Measurements from ENCODE around the gene KCNQ5.

KCNQ5 gene

DNA sequence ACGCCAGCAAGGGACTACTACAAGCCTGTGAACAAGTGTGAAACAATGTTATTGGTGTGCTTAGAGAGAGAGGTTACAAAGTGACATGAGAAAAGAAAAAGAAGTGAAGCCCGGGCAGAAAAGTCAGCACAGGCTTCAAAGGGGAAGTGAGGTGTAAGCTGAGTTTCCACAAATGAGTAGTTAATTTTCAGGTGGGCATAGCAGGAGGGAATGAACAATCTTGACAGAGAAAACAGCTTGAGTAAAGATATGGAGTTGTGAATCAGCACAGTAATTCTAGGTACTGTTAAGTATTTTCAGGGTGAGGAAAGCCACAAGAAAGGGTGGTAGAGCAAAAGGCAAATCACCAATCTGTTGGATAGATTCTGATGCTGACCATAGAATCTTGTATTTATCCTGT, 4.3 kb downstream of the KCNQ5 start:
- Mint-ChIP-seq H3K27me3 (no peaks in the 10 kb centered on the region), H3K27ac (peak overlapping the region; percentile 79), H3K4me3 (peak overlapping the region; percentile 52), H3K36me3 (ENCODE audit: low read depth) (peaks cover 44% of the 10 kb centered on the region), H3K4me1 (ENCODE audit: low read depth) (peaks cover 50% of the 10 kb centered on the region), H3K9me3 (peaks cover 5% of the 10 kb centered on the region)

DNA sequence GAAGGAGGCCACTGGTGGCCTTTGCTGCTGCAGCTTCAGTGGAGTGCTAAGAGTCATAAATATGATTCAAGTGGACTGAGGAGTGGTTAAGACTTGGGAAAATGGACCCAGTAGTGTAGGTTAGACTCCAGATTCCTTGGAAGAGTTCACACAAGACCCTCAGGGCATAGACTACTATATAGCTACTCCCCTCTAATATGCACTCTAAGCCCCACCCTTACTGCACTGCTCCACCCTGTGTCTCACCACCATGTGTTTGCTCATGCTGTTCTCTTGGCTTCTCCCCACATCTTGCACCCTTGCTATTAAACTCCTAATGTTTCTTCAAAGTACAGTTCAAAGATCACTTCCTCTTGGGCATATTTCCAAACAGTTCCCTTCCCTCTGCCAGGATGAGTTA, 5.7 kb downstream of the KCNQ5 start:
- peaks cover 53% of the 10 kb centered on the region for H3K36me3 Mint-ChIP-seq (ENCODE audit: low read depth)
- H3K4me3 Mint-ChIP-seq, result no peak overlapping the region
- peaks cover 7% of the 10 kb centered on the region for H3K9me3 Mint-ChIP-seq
- no peak overlapping the region for H3K27ac Mint-ChIP-seq
- H3K4me1 Mint-ChIP-seq (ENCODE audit: low read depth), result peaks cover 47% of the 10 kb centered on the region
- no peaks in the 10 kb centered on the region for H3K27me3 Mint-ChIP-seq

DNA sequence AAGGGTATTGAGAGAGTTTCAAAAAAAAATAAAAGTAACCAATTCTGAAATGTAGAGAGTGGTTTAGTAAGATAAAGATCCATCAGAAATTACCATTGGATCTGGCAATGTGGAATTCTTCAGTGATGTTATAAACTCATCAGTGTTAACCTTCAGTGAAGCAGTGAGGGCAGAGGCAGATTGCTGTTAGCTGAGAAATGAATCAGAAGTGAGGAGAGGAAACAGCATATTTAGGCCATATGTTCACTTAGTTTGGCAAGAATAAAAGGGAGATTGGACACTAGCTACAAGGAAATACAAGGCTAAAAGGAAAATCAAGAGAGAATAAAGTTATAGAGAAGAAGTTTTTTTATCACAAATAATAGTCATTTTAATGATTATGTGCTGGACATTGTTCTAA, 9.6 kb downstream of the KCNQ5 start:
- peaks cover 9% of the 10 kb centered on the region for H3K9me3 Mint-ChIP-seq

DNA sequence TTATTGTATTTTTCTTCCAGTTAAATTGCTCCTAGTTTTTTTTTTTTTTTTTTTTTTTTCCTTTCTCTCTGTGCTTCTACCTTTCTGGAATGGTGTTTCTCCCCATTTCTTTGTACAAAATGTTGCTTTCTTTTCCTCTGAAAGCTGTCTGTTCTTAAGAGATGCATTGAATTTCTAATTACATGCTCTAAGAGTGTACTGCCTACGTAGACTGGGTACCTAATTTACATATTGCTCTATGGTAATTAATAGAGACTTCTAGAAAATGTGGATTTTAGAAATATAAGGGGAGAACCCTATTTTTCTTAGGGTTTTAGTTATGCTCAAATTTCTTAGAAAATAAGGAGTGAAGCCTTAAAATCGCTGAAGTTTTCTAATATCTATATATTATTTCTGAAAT, 13.8 kb downstream of the KCNQ5 start:
- Mint-ChIP-seq H3K9me3 (peaks cover 9% of the 10 kb centered on the region), H3K4me1 (ENCODE audit: low read depth) (peaks cover 30% of the 10 kb centered on the region), H3K27me3 (no peaks in the 10 kb centered on the region)

More for the DNA sequence above, 9.6 kb downstream of the KCNQ5 start:
- Mint-ChIP-seq H3K27ac (no peak overlapping the region), H3K4me1 (ENCODE audit: low read depth) (peaks cover 36% of the 10 kb centered on the region), H3K4me3 (no peak overlapping the region), H3K27me3 (no peaks in the 10 kb centered on the region), H3K36me3 (ENCODE audit: low read depth) (peaks cover 50% of the 10 kb centered on the region)

DNA sequence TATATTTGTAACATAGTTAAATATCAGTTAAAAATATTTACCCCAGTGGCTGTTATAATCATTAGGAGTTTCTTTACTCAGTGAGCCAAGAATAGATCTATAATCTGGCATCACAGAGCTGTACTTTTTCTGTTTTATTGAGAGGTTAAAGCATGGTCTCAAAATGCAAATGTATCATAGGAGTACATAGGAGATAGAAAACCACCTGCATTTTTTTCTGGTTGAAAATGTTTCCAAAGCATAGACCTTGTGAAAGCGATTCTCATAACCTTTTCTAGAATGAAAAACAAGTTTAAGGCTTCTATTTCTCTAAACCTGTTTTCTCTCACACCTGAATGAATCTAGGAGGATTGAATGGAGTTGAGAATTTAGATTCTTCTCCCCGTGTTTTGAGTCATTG, 14.4 kb downstream of the KCNQ5 start:
- H3K36me3 Mint-ChIP-seq (ENCODE audit: low read depth), result peaks cover 24% of the 10 kb centered on the region
- H3K4me1 Mint-ChIP-seq (ENCODE audit: low read depth), result peaks cover 30% of the 10 kb centered on the region
- no peak overlapping the region for H3K4me3 Mint-ChIP-seq
- H3K27ac Mint-ChIP-seq, result no peak overlapping the region
- peaks cover 4% of the 10 kb centered on the region for H3K9me3 Mint-ChIP-seq
- no peaks in the 10 kb centered on the region for H3K27me3 Mint-ChIP-seq

More for the DNA sequence above, 13.8 kb downstream of the KCNQ5 start:
- H3K27ac Mint-ChIP-seq, result no peak overlapping the region
- no peak overlapping the region for H3K4me3 Mint-ChIP-seq
- peaks cover 30% of the 10 kb centered on the region for H3K36me3 Mint-ChIP-seq (ENCODE audit: low read depth)

DNA sequence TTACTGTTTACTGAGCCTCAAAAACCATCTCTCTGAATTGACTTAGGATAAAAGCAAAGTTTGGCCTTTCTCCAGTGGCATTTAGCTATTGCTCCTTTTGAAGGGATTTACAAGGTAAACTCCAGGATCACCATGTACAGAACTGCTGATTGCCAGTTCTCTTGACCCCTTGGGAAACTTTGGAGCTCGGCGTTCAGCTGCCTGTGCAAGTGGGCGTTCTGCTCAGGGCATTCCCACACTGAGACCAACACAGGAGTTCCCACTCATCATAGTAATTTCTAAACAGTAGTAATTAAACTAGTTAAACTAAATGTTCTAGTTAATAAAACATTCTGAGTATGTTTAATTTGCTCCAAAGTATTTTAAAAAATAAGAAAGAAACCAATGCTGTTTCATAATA, 14.9 kb downstream of the KCNQ5 start:
- Mint-ChIP-seq H3K27me3 (no peaks in the 10 kb centered on the region), H3K4me3 (no peak overlapping the region), H3K27ac (no peak overlapping the region), H3K36me3 (ENCODE audit: low read depth) (peaks cover 19% of the 10 kb centered on the region), H3K4me1 (ENCODE audit: low read depth) (peaks cover 31% of the 10 kb centered on the region), H3K9me3 (peaks cover 4% of the 10 kb centered on the region)

DNA sequence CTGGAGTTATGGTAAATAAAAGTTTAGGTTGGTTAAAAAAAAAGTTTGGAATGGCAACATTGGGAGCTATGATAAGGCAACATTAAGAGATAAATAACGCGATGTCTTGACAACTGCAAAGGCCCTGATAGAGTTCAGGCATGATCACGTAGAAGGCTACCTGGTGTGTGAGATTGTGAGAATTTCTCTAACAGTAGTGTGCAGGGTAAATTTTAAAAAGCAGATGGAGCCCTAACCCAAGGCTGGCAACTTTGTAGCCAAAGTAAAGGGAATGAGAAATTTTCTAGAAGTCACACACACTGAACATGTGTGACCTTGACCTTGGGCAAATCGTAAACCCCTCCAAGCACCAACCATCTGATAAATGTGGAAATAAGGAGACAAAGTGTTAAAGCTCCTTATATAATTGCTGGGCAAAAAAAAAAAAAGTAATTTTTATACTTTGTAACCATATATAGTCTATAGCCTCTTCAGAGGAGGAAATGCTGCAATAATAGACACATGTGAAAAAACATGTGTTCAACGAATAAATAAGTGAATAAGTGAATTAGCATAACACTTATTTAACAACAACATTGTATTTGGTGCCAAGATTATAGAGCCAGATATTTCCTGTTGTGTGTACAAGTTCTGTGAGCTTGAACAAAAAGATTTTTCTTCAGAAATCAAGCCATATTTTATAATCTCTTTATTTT, 18.2 kb downstream of the KCNQ5 start:
- Mint-ChIP-seq H3K36me3 (ENCODE audit: low read depth) (peaks cover 6% of the 10 kb centered on the region), H3K27ac (no peak overlapping the region), H3K4me3 (no peak overlapping the region), H3K9me3 (no peaks in the 10 kb centered on the region), H3K4me1 (ENCODE audit: low read depth) (peaks cover 31% of the 10 kb centered on the region), H3K27me3 (no peaks in the 10 kb centered on the region)

DNA sequence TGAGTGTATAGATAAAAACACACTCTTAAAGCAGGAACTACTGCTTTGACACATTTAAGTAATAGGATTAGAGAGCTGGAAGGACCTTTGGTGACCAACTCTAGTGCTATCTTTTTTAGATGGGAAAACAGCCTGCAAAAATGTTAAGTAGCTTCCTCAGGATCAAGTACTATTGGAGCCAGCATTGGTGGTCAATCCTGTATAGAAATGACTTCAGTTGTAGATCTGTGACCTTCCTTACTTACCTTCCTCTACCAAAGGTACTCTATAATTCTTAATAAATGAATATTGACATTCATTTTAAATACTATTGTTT, 18.7 kb downstream of the KCNQ5 start:
- Mint-ChIP-seq H3K4me1 (ENCODE audit: low read depth) (peaks cover 28% of the 10 kb centered on the region), H3K9me3 (no peaks in the 10 kb centered on the region), H3K27me3 (no peaks in the 10 kb centered on the region), H3K27ac (no peak overlapping the region), H3K4me3 (no peak overlapping the region), H3K36me3 (ENCODE audit: low read depth) (peaks cover 8% of the 10 kb centered on the region)

DNA sequence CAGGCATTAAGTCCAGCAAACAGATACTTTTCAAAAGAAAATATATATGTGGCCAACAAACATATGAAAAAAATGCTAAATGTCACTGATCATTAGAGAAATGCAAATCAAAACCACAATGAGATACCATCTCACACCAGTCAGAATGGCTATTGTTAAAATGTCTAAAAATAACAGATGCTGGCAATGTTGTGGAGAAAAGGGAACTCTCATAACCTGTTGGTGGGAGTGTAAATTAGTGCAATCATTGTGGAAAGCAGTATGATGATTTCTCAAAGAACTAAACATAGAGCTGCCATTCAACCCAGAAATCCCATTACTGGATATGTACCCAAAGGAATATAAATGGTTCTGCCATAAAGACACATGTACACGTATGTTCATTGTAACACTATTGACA, 20.6 kb downstream of the KCNQ5 start:
- H3K9me3 Mint-ChIP-seq, result peaks cover 3% of the 10 kb centered on the region
- H3K27ac Mint-ChIP-seq, result no peak overlapping the region
- peaks cover 22% of the 10 kb centered on the region for H3K36me3 Mint-ChIP-seq (ENCODE audit: low read depth)
- H3K27me3 Mint-ChIP-seq, result no peaks in the 10 kb centered on the region
- no peak overlapping the region for H3K4me3 Mint-ChIP-seq
- H3K4me1 Mint-ChIP-seq (ENCODE audit: low read depth), result peaks cover 15% of the 10 kb centered on the region

DNA sequence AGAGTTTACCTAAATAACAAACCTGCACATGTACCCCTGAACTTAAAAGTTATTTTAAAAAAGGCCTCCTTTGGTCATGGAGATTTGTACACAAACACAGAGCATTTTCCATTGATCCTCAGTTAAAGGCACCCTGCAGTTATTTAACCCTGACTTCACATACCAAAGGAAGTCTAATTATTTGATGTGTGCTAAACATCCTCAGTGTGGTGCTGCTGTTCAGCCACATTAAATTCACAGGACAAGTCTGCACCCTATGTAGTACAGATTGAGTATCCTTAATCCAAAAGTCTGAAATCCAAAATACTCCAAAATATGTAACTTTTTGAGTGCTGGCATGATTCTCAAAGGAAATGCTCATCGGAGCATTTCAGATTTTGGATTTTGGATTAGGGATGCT, 21.4 kb downstream of the KCNQ5 start:
- Mint-ChIP-seq H3K4me3 (no peak overlapping the region), H3K27ac (no peak overlapping the region), H3K27me3 (no peaks in the 10 kb centered on the region), H3K4me1 (ENCODE audit: low read depth) (peaks cover 19% of the 10 kb centered on the region), H3K36me3 (ENCODE audit: low read depth) (peaks cover 27% of the 10 kb centered on the region), H3K9me3 (peaks cover 3% of the 10 kb centered on the region)

DNA sequence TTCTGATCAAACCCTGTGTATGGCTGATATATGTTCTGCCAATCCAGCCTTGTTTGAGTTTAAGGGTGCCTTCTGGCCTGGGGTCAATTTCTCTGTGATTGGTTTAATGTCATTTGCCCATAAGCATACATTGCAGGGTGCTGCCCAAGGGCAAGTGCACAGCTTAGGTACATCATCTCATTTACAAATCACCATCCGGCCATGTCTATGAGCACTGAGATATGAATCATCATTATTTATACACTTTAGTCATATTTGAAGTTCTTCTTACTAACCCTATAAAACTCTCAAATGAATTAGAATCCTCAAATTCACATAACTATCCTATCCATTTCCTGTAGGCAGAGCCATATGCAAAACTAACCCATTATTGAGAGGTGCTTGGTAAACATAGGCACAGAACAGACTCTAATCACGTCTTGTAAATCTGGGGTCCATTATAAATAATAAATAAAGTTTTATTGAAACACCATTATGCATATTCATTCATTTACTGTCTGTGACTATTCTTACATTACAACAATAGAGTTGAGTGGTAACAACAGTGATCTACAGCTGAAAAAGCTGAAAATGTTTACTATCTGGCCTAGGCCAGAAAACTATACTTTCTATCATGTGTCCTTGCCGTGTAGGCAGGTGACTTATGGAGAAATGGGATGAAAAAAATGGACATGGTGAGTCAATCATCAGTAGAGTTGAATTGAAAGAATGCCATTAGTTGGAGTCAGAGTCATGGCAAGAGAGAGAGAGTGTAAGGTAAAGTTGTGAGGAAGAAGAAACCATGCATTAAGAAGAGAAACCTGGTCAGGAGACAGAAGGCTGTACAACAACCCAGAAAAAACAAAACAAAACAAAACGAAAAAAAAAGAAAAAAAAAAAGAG, 25.0 kb downstream of the KCNQ5 start:
- Mint-ChIP-seq H3K27ac (peak overlapping the region; percentile 27), H3K27me3 (no peaks in the 10 kb centered on the region), H3K36me3 (ENCODE audit: low read depth) (peaks cover 29% of the 10 kb centered on the region), H3K4me1 (ENCODE audit: low read depth) (peaks cover 47% of the 10 kb centered on the region), H3K9me3 (peaks cover 3% of the 10 kb centered on the region), H3K4me3 (no peak overlapping the region)

DNA sequence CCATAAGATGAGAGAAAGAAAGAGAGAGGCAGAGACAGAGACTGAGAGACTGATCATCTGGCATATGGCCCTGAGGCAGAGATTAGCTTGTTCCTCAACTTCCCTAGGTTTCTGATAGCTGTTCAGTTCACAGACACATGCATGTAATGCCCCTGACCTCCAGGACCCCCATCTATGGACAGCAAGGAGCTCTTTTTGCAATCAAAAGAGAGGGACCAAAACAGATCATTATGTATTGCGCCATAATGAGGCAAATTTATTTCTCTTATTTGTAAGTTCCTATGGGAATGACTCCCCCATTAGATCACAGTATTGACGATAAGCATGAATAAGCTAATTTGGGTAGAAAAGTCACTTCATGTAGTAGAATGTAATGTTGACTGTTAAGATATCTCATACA, 25.6 kb downstream of the KCNQ5 start:
- H3K4me3 Mint-ChIP-seq, result no peak overlapping the region
- H3K27me3 Mint-ChIP-seq, result no peaks in the 10 kb centered on the region
- H3K4me1 Mint-ChIP-seq (ENCODE audit: low read depth), result peaks cover 50% of the 10 kb centered on the region
- peaks cover 35% of the 10 kb centered on the region for H3K36me3 Mint-ChIP-seq (ENCODE audit: low read depth)
- no peak overlapping the region for H3K27ac Mint-ChIP-seq
- H3K9me3 Mint-ChIP-seq, result peaks cover 3% of the 10 kb centered on the region

DNA sequence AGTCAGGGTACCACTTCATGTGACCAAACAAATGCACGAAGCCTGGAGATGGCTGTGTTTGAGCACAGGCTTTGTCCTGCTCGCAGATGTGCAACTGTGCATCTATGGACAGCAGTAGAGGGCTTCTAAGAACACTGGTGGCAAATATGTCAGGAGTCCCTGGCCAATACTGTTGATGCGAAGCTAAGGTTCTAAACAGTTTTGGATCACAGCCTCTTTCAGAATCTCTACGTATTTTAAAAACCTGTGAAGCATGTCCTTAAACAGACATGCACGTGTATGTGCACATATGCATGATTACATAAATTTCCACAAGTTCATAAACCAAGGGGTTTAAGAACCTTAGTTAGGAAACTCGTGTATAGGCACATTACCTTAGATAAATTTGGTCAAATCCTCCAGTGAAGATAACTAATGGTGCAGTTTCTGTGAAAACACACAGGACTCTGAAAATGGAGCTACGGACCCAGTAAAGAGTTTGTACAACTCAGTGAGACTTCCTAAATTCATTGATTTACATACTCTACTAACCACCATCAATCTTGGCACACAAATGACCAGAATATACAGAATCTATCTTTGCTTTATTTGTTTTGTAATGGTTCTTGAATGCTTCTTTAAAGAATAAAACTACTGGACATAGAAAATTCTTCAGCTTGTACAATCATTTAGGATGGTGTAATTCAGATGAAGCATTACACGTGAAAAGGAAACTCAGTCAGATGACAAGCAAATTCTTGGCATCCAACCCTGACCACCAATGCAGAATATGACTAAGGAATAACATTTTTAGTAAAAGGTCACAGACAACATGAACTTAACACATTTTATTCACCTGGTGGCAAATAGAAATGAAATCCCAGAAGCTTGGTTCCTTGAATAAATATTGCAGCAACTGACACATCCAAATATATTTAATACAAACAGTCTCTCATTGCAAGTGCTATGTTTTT, 27.4 kb downstream of the KCNQ5 start:
- peaks cover 39% of the 10 kb centered on the region for H3K36me3 Mint-ChIP-seq (ENCODE audit: low read depth)
- no peaks in the 10 kb centered on the region for H3K27me3 Mint-ChIP-seq
- H3K9me3 Mint-ChIP-seq, result peaks cover 3% of the 10 kb centered on the region
- H3K4me3 Mint-ChIP-seq, result peak overlapping the region; percentile 50
- peaks cover 57% of the 10 kb centered on the region for H3K4me1 Mint-ChIP-seq (ENCODE audit: low read depth)
- H3K27ac Mint-ChIP-seq, result peak overlapping the region; percentile 85

DNA sequence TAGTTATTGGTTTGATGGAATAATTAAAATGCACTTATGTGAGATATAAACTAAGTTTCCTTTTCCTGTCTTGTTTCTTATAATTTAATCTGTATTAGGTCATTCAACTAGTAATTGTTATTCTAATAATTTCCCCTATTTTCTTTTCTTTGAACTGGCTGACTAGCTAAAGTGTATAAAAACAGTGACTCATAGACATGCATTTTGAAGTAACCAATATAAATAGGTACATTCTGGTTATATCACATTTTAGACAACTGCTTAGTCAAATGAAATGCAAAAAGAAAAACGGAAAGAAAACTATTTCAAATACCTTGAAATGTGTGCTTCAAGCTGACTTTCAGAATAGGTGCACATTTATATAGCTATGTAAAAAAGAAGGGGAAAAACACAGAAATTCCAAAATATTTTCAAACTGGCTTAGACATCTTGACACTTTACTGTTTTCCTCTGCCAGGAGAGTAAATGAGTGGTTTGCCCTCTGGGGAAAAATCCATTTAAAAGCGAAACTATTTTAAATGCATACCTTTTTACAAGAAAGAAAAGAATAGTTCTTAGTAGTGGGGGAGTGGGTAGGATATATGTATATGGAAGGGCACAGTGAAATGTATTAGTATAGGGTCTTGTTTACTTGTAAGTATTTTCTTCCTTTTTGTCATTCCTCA, 28.3 kb downstream of the KCNQ5 start:
- H3K4me3 Mint-ChIP-seq, result peak overlapping the region; percentile 17
- H3K4me1 Mint-ChIP-seq (ENCODE audit: low read depth), result peaks cover 62% of the 10 kb centered on the region

More for the DNA sequence above, 28.3 kb downstream of the KCNQ5 start:
- Mint-ChIP-seq H3K36me3 (ENCODE audit: low read depth) (peaks cover 40% of the 10 kb centered on the region), H3K27ac (peak overlapping the region; percentile 85), H3K9me3 (peaks cover 3% of the 10 kb centered on the region), H3K27me3 (no peaks in the 10 kb centered on the region)
